Inflammatory macrophage treated with lipopolysaccharide for 4 hours (primary cell): Measurements from ENCODE around the gene NAA16.

ENCODE experiments used
- DNase-seq: peaks from one replicate; pipeline ENCODE4 v3.0.0-alpha.2; 2020

Gene NAA16

DNA sequence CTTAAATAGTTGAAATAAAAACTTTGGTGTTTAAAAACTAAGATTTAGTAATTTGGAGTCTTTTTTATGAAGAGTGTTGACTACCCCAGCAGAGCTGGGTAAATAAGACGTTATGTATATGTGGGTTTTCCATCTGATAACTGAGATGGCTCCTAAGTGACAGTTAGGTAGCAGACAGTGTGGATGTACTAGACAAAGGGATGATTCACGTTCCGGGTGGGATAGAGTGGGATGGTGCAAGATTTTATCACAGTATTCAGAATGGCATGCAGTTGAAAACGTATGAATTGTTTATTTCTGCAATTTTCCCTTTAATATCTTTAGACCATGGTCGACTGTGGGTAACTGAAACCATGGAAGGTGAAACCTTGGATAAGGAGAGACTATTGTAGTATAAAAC is 50.4 kb downstream of the NAA16 start:
- no peak for DNase-seq

DNA sequence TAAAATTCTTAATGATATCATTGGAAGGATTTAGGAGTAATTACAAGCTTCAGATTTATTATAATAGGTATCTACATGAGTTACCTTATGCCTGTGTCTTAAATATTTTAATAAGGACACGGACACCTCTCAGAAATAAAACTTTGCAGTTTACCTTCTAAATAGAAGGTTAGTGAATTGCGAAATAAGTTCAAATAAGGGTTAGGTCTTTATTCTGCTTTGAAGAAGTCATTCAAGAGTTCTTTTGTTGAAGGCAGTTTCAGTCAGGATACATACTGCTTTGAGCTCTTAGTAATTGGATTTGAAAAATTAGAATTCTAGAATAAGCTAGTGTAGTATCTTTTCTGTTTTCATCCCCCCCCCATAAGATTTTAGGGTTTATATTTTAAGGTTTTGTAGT is 53.0 kb downstream of the NAA16 start:
- no peak for DNase-seq

DNA sequence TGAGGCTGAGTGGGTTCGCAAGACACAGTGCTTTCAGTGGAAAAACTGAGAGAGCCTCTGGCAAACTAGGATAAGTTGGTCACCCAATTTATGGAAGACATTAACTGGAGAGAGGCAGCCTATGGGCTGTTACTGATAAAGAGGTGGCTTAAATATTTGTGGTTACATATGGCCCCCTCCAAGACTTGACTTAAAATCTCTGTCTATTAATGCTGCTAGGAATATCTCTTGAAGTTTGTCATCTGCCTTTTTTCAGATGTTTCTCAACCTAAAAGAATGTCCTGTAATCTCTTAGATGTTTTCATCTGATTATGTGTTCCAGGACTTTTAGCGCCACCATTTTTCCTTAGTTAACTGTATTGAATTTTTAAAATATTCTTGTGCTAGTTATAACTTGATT is 54.6 kb downstream of the NAA16 start:
- DNase-seq: no peak

DNA sequence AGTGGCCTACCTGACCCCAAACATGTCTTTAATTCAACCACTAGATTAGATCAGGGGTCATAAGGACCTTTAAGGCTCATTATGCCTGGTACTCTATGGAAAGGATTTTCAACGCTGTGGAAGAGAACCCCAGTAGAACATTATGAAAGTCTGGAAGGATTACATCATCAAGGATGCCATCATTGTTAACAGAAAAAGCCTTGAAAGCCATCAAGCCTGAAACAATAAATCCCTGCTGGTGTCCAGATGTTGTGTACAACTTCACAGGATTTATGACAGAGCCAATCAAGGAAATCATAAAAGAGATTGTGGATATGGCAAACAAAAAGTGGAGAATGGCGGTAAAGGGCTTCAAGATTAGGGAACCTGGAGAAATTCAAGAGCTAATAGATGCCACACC is 59.7 kb downstream of the NAA16 start:
- DNase-seq: no peak

DNA sequence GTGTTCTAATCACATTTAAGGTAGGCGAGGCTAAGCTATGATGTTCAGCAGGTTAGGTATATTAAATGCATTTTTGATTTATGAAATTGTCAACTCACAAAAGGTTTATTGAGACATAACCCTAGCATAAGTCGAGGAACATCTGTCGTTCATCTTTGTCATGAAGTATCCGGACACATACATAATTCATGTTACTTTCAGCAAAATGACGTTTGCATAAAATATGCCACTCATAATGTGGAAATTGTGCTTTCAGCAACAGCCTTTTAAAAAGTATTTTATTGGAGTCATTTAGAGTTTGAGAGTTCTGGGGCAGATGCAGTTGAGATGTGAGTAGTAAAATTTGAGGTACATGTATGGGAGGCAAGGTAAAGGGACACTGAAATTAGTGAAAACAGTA is 66.4 kb downstream of the NAA16 start:
- DNase-seq: no peak

DNA sequence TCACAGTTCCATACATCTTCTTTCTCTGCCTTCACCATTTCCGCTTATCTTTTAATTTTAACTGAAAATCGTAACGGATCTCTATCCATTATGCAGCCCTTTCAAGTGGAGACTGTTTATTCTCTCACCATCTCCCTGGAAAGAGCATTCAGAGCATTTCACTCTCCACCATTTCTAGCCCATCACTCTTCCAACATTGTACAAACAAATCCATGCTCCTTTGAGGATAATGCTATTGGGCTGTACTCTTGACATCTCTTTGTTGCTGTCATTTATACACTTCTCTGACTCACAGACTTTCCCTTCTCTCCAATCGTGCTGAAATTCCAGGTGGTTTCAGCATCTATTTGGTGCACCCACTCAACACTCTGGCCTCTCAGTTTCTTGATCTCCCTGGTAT is 71.4 kb downstream of the NAA16 start:
- DNase-seq: no peak

DNA sequence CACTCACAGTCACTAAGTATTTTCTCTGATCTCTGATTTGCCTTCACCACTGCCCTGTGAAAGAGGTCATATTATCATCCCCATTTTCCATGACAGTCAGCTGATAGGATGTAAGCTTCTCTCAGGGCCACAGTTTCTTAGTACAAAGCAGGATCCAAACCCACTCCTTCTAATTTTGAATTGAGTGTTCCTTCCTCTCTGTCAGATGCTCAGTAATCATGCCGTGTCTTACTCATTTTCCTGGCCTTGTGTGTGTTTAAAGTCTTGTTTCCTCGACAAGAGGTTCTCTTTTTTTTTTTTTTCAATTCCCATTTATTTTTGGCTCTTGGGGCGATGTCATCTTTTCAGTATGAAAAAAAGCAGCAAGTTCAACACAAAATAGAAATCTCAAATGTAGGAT is 72.3 kb downstream of the NAA16 start:
- peak; percentile 92 for DNase-seq

DNA sequence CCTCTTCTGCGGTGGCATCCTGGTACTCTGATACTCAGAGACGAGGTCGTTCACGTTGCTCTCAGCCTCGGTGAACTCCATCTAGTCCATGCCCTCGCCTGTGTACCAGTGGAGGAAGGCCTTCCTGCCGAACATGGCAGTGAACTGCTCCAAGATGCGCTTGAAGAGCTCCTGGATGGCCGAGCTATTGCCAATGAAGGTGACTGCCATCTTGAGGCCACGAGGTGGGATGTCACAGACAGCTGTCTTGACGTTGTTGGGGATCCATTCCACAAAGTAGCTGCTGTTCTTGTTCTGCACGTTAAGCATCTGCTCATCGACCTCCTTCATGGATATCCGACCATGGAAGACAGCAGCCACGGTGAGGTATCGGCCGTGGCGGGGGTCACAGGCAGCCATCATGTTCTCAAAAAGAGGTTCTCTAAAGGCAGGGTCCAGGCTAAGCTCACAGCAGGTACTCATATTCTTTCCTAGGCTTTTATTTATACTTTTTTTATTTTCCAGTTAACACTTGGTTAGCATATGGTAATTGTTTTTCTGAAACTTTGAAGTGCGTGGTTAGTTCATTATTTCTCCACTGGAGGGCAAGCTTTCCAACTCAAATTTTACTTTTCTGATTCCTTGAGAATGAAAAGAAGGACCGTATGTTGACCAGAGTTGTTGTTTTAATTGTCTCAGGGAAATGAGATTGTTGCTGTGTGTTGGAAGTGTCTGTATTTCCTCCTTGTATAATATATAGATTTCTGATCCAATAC is 73.9 kb downstream of the NAA16 start:
- DNase-seq: peak; percentile 27

DNA sequence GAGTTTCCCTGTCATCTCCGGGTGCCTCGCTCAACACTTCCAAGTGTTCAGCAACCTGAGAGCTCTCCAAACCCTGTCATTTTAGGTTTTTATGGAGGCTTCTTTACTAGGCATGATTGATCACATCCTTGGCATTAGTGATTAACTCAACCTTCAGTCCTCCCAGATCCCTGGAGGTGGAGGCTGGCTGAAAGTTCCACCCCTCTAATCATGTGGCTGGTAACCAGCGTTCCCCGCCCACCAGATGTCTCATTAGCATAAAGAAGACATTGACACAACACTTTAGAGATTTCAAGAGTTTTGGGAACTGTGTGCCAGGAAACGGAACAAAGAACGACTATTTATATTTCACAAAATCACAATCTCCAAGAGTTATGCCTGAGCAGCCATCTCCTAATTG is 75.1 kb downstream of the NAA16 start:
- DNase-seq: peak; percentile 77

DNA sequence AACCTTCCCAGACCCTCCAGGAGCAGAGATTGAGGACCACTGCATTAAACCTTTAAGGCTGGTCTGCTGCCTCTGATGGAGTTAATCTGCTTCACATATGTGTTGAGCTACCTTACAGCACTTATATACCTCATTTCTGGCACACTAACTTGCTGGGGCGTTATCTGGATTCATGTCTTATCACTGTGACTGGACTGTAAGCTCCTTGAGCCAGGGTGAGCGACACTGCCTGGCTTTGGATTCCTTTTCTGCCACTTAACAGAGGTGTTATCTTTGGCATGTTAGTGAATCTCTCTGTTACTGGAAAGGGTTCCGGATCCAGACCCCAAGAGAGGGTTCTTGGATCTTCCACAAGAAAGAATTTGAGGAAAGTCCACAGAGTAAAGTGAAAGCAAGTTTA is 76.5 kb downstream of the NAA16 start:
- no peak for DNase-seq

DNA sequence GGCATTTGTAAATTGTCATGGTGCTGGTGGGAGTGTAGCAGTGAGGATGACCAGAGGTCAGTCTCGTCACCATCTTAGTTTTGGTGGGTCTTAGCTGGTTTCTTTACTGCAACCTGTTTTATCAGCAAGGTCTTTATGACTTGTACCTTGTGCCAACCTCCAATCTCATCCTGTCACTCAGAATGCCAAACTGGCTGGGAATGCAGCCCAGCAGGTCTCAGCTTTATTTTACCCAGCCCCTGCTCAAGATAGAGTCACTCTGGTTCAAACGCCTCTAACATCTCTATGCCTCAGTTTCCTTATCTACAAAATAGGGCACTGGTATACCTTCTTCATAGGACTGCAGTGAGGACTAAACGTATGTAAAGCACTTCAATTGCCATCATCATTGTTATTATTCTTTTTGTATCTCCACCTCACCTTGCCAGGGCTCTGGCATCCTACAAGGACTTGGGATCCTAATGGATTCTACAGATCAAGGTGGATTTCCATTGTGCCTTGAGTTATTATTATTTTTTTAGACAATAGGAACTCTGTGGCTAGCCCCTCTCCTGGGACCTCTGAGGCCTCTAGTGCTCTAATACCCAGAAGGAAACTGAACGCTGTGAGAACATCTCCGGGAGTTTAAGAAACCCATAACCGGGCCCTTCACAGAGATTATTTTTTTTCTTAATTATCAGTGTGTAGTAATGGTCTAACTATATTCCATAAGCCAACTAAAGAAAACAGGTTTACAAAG is 77.2 kb downstream of the NAA16 start:
- no peak for DNase-seq

DNA sequence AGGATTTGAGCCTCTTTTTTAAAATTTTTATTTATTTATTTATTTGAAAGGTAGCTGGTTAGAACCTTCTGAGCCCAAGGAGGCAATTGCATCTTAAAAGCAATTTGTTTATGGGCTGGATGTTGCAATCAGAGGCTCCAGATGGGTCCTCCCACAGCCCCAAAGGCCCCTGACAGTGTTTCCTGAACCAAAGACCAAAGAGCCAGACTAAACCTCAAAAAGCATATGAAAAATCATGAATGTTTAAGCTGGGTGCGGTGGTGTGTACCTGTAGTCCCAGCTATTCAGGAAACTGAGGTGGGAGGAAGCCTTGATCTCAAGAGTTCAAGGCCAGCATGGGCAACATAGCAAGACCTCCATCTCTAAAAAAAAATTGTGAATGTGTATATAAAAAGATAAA is 78.5 kb downstream of the NAA16 start:
- no peak for DNase-seq

DNA sequence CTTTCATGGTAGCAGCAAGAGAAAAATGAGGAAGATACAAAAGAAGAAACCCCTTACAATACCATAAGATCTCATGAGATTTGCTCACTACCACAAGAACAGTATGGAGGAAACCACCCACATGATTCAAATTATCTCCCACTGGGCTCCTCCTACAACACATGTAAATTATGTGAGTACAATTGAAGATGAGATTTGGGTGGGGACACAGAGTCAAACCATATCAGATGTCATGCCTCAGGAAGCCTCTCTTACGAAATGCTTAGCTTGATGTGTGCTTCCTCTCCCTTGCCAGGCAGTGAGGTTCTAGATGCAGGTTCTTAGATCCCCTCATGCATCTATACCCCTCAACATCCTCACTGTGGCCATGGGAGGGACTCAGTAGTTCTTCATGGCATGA is 83.1 kb downstream of the NAA16 start:
- DNase-seq: no peak

DNA sequence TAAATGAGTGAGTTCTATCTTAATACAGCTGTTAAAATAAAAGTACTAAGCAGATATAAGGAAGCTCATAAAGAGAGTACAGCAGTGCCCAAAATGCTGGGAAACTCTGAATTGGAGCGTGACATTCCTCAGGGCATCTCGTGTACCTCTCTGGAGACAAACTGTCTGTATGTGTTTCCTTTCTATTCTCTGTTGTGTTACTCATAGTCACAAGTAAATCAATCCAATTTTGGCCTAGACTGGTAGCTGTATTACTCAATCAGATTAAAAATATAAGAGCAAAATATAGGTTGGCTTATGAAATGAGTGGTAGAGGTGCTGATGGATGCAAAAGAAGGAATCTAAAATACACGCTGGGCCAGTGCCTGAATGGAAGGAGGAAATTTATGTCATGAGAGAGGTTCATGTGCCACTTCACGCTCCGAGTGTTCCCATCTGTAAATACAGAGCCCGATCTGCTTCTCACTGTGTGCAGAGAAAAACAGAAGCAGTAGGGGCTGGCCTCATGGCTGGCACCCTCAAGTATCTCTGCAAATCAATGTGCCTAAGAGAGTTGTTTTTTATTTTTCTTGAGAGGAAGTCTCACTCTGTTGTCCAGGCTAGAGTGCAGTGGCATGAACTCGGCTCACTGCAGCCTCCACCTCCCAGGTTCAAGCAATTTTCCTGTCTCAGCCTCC is 87.6 kb downstream of the NAA16 start:
- no peak for DNase-seq

DNA sequence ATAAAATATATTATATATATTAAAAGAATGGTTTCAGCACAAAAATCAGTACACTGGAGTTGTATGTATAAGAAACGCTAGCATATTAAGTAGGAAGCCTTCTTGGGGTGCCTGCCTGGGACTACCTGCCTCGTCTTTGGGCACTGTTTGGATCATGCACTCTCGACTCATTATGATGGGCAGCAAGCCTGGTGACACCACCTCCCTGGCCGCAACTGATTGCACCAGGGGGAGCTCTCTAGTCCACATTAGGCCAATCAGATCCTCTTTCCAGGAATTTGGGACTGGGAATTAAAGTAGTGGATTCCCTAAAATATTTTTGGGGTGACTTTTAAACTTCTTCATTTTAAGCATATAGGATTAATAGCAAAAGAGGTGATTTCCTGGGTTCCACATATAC is 90.3 kb downstream of the NAA16 start:
- DNase-seq: no peak

DNA sequence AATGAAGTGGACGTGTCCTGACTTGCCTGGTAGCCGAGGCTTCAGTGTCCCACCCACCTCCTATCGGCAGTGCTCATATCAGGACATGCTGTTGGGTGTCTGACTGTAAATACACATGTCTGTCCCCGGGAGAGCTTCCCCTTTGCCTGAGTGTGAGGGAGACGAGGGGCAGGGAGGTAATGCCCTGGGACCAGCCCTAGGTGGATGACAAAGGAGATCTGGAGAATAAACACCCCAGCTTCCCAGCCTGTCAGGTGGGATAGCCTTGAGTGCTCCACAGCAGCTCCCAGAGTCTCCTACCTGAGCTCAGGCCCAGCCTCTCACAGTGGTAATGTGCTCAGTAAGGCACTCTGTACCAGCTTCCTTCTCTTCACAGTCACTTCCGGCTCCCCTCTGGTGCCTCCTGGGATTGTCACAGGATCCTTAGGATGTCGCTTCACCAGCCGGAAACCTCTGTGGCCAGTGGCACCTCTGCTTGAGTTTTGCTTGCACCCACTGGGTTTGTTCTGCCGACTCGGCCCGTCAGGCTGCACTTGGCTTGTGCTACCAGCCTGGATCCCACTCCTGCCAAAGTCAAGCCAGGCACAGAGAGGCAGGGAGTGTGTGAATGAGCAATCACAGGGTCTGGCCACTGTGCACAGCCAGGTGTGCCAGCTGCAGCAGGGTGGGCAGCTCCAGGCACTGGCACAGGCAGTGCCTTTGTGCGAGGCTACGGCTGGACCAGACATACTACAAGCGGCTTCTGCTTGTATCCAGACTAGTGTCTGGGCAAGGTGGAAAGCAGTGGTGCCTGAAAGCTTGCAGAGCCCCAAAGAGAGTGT is 91.8 kb downstream of the NAA16 start:
- DNase-seq: no peak

DNA sequence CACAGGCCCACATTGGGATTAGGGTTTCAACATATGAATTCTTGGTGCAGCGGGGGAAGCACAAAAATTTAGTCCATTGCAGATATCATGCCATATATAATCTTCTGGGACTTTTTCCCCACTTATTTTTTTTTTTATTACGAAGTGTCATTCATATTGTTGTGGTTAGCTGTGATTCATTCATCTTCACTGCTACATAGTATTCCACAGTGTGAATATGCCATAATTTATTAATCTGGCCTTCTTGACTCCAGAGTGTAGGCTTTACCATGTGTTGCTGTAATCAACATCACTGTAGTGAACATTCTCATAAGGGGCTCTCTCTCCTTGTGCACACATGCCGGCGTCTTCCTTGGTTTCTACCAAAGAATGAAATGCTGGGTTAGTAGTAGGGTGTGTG is 92.9 kb downstream of the NAA16 start:
- DNase-seq: no peak

DNA sequence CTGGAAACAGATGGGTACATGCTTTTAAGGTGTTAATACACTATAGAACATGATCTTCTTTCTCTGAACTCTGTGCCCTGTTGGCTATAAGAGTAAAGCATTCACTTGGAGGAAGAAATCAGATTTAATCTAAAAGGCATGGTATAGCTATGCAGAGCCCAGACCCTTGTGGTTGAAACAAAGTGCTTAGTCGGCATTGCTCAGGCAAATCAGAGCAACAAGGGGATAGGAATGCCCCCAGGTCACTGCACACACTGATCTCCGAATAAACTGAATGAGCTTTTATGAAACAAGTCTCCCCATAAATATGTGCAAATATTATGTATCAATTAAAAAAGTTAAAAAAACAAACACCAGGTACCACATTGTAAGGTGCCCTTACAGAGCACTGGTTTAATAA is 94.3 kb downstream of the NAA16 start:
- DNase-seq: no peak

DNA sequence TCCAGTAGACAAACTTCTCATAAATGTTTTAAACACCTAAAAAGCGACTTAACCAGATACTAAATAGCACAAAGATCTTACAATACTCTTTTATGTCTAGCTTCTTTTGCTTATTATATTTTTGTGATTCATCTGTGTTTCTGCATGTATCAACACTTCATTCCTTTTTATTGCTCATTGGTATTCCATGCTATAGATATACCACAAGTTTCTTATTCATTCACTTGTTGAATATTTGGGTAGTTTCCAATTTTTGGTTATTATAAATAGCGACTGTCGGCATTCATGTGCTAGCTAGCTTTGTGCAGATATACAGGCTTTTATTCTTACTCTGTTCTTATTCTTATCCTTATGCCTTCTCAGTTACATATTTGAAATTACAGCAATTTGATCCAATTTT is 96.3 kb downstream of the NAA16 start:
- DNase-seq: no peak

DNA sequence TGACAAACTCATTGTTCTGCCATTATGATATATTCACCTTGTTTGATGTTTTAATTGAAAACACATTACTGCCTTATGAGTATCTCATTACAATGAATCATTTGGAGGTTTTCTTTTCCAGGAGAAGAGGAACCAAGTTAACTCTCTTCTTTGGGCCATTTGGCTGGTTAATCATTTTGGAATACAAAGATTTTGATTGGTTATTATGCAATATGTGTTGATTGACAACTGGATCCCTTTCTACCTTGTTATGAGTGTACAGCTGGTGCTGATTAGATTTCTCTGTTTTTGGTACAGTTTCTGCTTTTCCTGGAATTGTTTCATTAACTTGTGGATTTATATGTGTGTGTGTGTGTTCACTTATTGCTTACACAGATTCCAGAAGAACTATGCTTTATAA is 97.1 kb downstream of the NAA16 start:
- DNase-seq: no peak

DNA sequence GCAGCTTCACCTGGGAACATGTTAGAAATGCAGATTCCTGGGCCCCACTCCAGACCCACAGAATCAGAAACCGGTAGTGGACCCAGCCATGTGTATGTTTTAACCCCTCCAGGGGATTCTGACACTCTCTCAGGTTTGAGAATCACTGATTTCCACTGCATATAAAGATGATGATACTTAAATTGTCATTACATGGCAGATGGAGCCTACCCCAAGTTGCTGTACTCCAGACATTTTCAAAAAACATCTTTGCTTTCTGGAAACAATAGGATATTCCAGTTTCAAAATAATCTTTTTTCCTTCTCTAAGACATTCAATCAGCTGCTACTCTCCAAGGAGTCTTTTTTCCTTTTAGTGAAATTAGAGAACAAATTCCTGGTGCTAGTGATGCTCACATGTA is 97.7 kb downstream of the NAA16 start:
- no peak for DNase-seq

DNA sequence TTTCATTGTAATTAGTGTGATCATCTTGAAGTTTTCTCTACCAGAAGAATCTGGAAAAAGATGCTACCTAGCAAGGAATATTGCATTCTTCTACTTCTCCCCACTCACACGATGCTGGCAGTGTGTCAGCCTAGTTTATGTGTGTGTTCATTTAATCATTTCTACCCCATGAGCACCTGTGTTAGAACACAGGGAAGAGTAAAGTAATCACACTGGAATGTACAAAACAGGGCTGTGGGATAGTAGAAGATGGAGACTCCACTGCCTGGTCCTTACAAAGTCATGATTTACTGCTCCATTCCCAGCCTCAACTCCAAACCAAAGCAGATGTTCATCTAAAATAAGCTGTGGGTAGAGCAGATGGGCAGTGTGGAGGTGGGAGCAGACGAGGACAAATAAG is 98.5 kb downstream of the NAA16 start:
- no peak for DNase-seq

DNA sequence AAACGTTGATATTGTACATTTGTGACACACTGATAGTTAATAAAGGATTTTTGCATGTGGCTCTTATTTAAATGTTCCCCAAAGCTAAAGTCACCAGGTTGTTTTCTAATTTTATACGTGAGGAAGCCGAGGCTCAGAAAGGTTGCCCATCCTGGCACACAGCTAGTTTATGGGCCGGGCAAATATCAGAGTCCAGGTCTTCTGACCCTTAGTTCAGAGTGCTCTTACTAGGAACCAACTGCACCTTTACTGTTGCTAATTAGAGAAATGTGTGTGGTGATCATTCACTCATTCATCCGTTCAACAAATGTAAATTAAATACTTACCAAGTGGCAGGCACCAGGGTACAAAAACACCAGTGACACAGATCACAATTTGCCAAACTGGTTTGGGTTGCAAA is 100.0 kb downstream of the NAA16 start:
- DNase-seq: no peak
